NOMO-1 treated with DMSO at 0.1 percent for 48 hours (cell line): Measurements from ENCODE around the gene CDC5L.
"Not testable (repeated sequence)": the region's sequence is repeated elsewhere in the genome, so short reads cannot be mapped to it uniquely, and the experiment has no call there.

ENCODE experiments used
- DNase-seq: peaks from one replicate; lab custom pipeline; 2025; ENCODE audit not compliant: unreplicated experiment; lab: John Stamatoyannopoulos, UW

Gene CDC5L

GRCh38 chr6:44410363-44410762 lies 22.9 kb downstream of the CDC5L start:
- DNase-seq, result no peak

- DNase-seq, result no peak
These were observed 23.6 kb downstream of the CDC5L start for GRCh38 chr6:44411141-44411540.

- no peak for DNase-seq
These were observed 27.9 kb downstream of the CDC5L start for GRCh38 chr6:44415449-44415848.

- DNase-seq, result no peak
These were observed 28.5 kb downstream of the CDC5L start for GRCh38 chr6:44415873-44416502.

- DNase-seq, result no peak
These were observed 35.0 kb downstream of the CDC5L start for GRCh38 chr6:44422531-44422930.

- no peak for DNase-seq
These were observed 35.8 kb downstream of the CDC5L start for GRCh38 chr6:44423306-44423705.

- no peak for DNase-seq
These were observed 38.4 kb downstream of the CDC5L start for GRCh38 chr6:44425951-44426350.

- no peak for DNase-seq
These were observed 41.2 kb downstream of the CDC5L start for GRCh38 chr6:44428682-44429081.

GRCh38 chr6:44430326-44430725 lies 42.8 kb downstream of the CDC5L start:
- DNase-seq, result no peak

- DNase-seq, result peak; percentile 58
These were observed 43.7 kb downstream of the CDC5L start for GRCh38 chr6:44431118-44431725.

- no peak for DNase-seq
These were observed 44.7 kb downstream of the CDC5L start for GRCh38 chr6:44432227-44432626.

- no peak for DNase-seq
These were observed 45.2 kb downstream of the CDC5L start for GRCh38 chr6:44432726-44433125.

- DNase-seq, result no peak
These were observed 48.0 kb downstream of the CDC5L start for GRCh38 chr6:44435500-44435899.

- no peak for DNase-seq
These were observed 51.3 kb downstream of the CDC5L start for GRCh38 chr6:44438827-44439226.

GRCh38 chr6:44439270-44440045 lies 52.0 kb downstream of the CDC5L start:
- no peak for DNase-seq

GRCh38 chr6:44441091-44441855 lies 53.8 kb downstream of the CDC5L start:
- DNase-seq, result no peak

GRCh38 chr6:44442236-44442635 lies 54.7 kb downstream of the CDC5L start:
- no peak for DNase-seq

GRCh38 chr6:44442833-44443444 lies 55.4 kb downstream of the CDC5L start:
- no peak for DNase-seq

- no peak for DNase-seq
These were observed 57.3 kb downstream of the CDC5L start for GRCh38 chr6:44444853-44445252.

GRCh38 chr6:44446626-44447300 lies 59.3 kb downstream of the CDC5L start:
- DNase-seq, result no peak

- DNase-seq, result not testable (repeated sequence)
These were observed 61.7 kb downstream of the CDC5L start for GRCh38 chr6:44449181-44449580.
